ENCODE data around the gene RNF39.

- TF ChIP-seq SMC3 (IDR thresholded peaks at IDR 0.05; ENCODE audit: low read depth, low read length) (no peak), MAFK (IDR thresholded peaks at IDR 0.05; ENCODE audit: low read depth, low read length) (no peak)
These were observed 32.7 kb downstream of the RNF39 start for GRCh38 chr6:30042914-30043313.
